ENCODE data around the gene CNOT1. TPM values are rescaled to one million over a fixed set of nuclear protein-coding genes. Genes with fewer than 3 reads are reported as not detected.

Gene CNOT1
- total RNA-seq, 1 donor, result 136 TPM

DNA sequence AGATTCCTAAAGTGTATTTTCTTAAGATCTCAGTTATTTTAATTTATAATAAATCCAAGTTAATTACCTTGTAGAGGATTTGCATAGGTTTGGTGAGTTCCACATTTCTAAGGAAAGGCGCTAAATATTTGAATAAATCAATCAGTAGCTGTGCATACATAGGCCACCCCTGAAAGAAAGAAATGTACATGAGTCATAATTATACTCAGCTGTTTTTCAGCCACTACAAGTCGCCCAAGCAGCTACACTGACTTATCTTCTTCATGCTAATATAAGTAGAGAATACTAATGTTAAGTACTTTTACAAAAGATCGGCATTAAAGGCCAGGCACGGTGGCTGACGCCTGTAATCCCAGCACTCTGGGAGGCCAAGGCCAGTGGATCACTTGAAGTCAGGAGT is 99.4 kb downstream of the CNOT1 start:
- no peak overlapping the region for H3K4me3 ChIP-seq (ENCODE audit: low read depth, low read length)
- no peak for DNase-seq (ENCODE audit: low read depth)
- TF ChIP-seq CTCF (IDR thresholded peaks at IDR 0.05; ENCODE audit: insufficient read depth, low read length), result no peak

DNA sequence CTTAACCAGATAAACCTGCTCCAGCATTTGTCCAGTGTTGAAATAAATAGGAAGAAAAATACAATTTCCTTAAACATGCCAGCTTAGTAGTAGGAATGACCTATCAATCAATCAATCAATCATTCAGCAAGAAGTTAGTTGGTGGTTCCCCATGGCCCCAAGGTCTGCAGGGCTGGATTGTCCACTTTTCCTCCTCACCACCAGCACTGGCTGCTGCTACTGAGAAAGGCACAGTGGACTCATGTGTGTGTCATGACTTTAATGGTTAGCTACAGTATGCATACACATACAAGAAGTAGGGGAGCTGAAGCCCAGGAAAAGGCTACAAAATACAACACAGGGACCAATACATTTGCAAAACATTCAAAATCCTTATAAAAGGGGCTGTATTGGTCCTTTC is 109.9 kb downstream of the CNOT1 start:
- DNase-seq (ENCODE audit: low read depth), result no peak
- TF ChIP-seq CTCF (IDR thresholded peaks at IDR 0.05; ENCODE audit: insufficient read depth, low read length), result no peak
- H3K4me3 ChIP-seq (ENCODE audit: low read depth, low read length), result no peak overlapping the region

- no peak overlapping the region for H3K4me3 ChIP-seq (ENCODE audit: low read depth, low read length)
- no peak for DNase-seq (ENCODE audit: low read depth)
Measured at GRCh38 chr16:58518980-58519368, 110.7 kb downstream of the CNOT1 start.

GRCh38 chr16:58518083-58518979 is 111.3 kb downstream of the CNOT1 start:
- no peak for TF ChIP-seq CTCF (IDR thresholded peaks at IDR 0.05; ENCODE audit: insufficient read depth, low read length)
- no peak for DNase-seq (ENCODE audit: low read depth)
- H3K4me3 ChIP-seq (ENCODE audit: low read depth, low read length), result no peak overlapping the region

More at GRCh38 chr16:58518980-58519368, 110.7 kb downstream of the CNOT1 start:
- TF ChIP-seq CTCF (IDR thresholded peaks at IDR 0.05; ENCODE audit: insufficient read depth, low read length), result no peak

- TF ChIP-seq CTCF (IDR thresholded peaks at IDR 0.05; ENCODE audit: insufficient read depth, low read length), result no peak
- H3K4me3 ChIP-seq (ENCODE audit: low read depth, low read length), result no peak overlapping the region
- no peak for DNase-seq (ENCODE audit: low read depth)
Measured at GRCh38 chr16:58516768-58517107, 112.9 kb downstream of the CNOT1 start.

- TF ChIP-seq CTCF (IDR thresholded peaks at IDR 0.05; ENCODE audit: insufficient read depth, low read length), result no peak
- no peak for DNase-seq (ENCODE audit: low read depth)
- H3K4me3 ChIP-seq (ENCODE audit: low read depth, low read length), result peak overlapping the region; percentile 84
Measured at GRCh38 chr16:58515871-58516767, 113.5 kb downstream of the CNOT1 start.
